B cell (primary cell): Measurements from ENCODE around the gene NSG1. TPM values are rescaled to one million over a fixed set of nuclear protein-coding genes. Genes with fewer than 3 reads are reported as not detected.

Experiments
- polyA plus RNA-seq: library from polyadenylated mRNA; depleted of rRNA; stranded (reverse); fragments of >200 nt; gene quantifications from 2 replicates; pipeline ENCODE4 v1.2.3, GENCODE V29; 2012
- total RNA-seq, 2 donors: library from RNA; stranded (reverse); fragments of 120-200 nt in 1 of 2; gene quantifications; 1 replicate in 1 of 2; 2 replicates in 1 of 2; pipeline versions ENCODE4 v1.2.3 to v1.2.4, GENCODE V29; 2013 to 2022

Gene NSG1
- total and polyA plus RNA-seq, 2 donors (not counting 1 experiment from before 2014, with no cell fraction given) = not detected

Other genes with a start within 250 kb of the NSG1 start
- gene OTOP1, start 160.2 kb upstream of the NSG1 start, total RNA-seq = not detected in 2 replicates
- not detected in 2 replicates for gene OTOP1, start 160.2 kb upstream of the NSG1 start, polyA plus RNA-seq
- 16.3 and 17.3 TPM in 2 replicates for gene TMEM128, start 138.9 kb upstream of the NSG1 start, total RNA-seq
- gene TMEM128, start 138.9 kb upstream of the NSG1 start, polyA plus RNA-seq = 10.2 and 10.9 TPM in 2 replicates
- gene LYAR, start 96.9 kb upstream of the NSG1 start, total RNA-seq = 11.4 and 11.5 TPM in 2 replicates
- 3.0 and 4.7 TPM in 2 replicates for gene LYAR, start 96.9 kb upstream of the NSG1 start, polyA plus RNA-seq
- 16.9 and 17.8 TPM in 2 replicates for gene ZBTB49, start 96.9 kb upstream of the NSG1 start, total RNA-seq
- 4.2 and 7.0 TPM in 2 replicates for gene ZBTB49, start 96.9 kb upstream of the NSG1 start, polyA plus RNA-seq
- gene STX18, start 154.9 kb downstream of the NSG1 start, total RNA-seq = 30.0 and 33.6 TPM in 2 replicates
- 20.3 and 27.6 TPM in 2 replicates for gene STX18, start 154.9 kb downstream of the NSG1 start, polyA plus RNA-seq